ENCODE results near the gene ARHGAP28. TPM values are rescaled to one million over a fixed set of nuclear protein-coding genes. Genes with fewer than 3 reads are reported as not detected.

ARHGAP28 gene
- polyA plus RNA-seq, 3 donors: not detected

DNA sequence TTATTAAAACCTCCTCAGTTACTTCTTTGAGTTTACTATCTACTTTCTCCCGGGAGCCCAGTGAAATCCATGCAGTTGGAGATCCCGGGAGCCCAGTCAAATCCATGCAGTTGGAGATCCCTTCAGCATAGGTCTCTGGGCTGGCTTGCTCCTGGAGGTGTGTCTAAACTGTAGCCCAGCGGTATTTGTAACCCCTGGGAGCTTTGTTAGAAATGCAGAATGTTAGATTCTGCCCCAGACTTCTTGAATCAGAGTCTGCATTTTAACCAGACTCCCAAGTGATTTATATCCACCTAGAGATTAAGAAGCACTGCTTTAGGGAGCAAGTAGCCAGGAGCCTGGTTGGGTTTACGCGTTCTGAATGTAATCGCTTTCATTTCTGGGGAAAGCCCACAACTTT lies 54.5 kb downstream of the ARHGAP28 start:
- Mint-ChIP-seq H3K27ac (no peak overlapping the region), H3K9me3 (peaks cover 2 to 13% (median 6%) of the 10 kb centered on the region in 7 donors), H3K36me3 (no peaks in the 10 kb centered on the region), H3K4me3 (no peak overlapping the region), H3K27me3 (ENCODE audit: low read depth in 3 of 3) (peaks cover 0 to 3% (median 1%) of the 10 kb centered on the region in 3 donors), H3K4me1 (no peaks in the 10 kb centered on the region)
- peaks cover 0 to 3% of the 10 kb centered on the region in 2 donors for H3K9me3 ChIP-seq (replicated peaks in 1 of 2; ENCODE audit: control insufficient read depth in 1 of 2, insufficient read depth in 1 of 2, low read length in 2 of 2)
- no peak overlapping the region for H3K27ac ChIP-seq (ENCODE audit: low read depth in 1 of 2, low read length in 2 of 2)
- 82% methylated on average over 5 of the region's 6 CpGs for WGBS (ENCODE audit: insufficient coverage)
- TF ChIP-seq, protein P1, sequence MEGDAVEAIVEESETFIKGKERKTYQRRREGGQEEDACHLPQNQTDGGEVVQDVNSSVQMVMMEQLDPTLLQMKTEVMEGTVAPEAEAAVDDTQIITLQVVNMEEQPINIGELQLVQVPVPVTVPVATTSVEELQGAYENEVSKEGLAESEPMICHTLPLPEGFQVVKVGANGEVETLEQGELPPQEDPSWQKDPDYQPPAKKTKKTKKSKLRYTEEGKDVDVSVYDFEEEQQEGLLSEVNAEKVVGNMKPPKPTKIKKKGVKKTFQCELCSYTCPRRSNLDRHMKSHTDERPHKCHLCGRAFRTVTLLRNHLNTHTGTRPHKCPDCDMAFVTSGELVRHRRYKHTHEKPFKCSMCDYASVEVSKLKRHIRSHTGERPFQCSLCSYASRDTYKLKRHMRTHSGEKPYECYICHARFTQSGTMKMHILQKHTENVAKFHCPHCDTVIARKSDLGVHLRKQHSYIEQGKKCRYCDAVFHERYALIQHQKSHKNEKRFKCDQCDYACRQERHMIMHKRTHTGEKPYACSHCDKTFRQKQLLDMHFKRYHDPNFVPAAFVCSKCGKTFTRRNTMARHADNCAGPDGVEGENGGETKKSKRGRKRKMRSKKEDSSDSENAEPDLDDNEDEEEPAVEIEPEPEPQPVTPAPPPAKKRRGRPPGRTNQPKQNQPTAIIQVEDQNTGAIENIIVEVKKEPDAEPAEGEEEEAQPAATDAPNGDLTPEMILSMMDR (IDR thresholded peaks at IDR 0.05): no peak
- H3K4me3 ChIP-seq (replicated peaks in 1 of 3; ENCODE audit: low read depth in 2 of 3, low read length in 3 of 3): no peak overlapping the region
- no peaks in the 10 kb centered on the region for H3K4me1 ChIP-seq (ENCODE audit: control insufficient read depth in 1 of 2, insufficient read depth in 2 of 2, low read length in 2 of 2)
- no peak overlapping the region for H3K9ac ChIP-seq (ENCODE audit: insufficient read depth, low read length, poor library complexity, severe bottlenecking)
- intact Hi-C loops (cut with micrococcal nuclease): no loop called here
- no peak for DNase-seq
- no peaks in the 10 kb centered on the region for H3K27me3 ChIP-seq (ENCODE audit: control insufficient read depth in 2 of 2, insufficient read depth in 2 of 2, low read length in 2 of 2)
- H4K20me1 ChIP-seq (ENCODE audit: insufficient read depth, low read length): no peaks in the 10 kb centered on the region
- no peaks in the 10 kb centered on the region for H3K36me3 ChIP-seq (replicated peaks in 1 of 2; ENCODE audit: control insufficient read depth in 1 of 2, insufficient read depth in 2 of 2, low read length in 2 of 2)
- no peaks in the 10 kb centered on the region for H3K79me2 ChIP-seq (ENCODE audit: insufficient read depth, low read length)
- no peak overlapping the region for H2AFZ ChIP-seq (ENCODE audit: insufficient read depth, low read depth, low read length, poor library complexity, severe bottlenecking)
- no peak overlapping the region for H3K4me2 ChIP-seq (replicated peaks; ENCODE audit: extremely low read depth, low read length, poor library complexity, severe bottlenecking)

DNA sequence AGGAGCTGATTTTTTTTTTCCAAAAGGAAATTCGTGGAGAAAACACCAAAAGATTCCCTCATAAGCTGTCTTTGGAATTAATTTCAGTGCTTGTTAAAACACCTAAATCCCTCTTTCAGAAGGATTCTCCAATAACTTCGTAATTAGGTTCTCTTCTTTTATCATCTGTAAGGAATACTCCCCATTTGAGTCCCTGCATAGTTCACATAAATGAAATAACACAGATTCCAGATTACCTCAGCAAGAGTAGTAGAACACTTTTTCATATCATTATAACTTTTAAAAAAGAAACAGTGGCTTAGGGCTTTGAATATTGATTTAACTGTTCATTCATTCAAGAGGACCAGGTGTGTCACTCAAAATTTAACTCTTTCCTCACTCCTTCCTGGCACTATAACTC lies 55.5 kb downstream of the ARHGAP28 start:
- Mint-ChIP-seq H3K4me1 (no peaks in the 10 kb centered on the region), H3K4me3 (no peak overlapping the region), H3K36me3 (no peaks in the 10 kb centered on the region), H3K27ac (no peak overlapping the region), H3K9me3 (peaks cover 2 to 13% (median 7%) of the 10 kb centered on the region in 7 donors), H3K27me3 (ENCODE audit: low read depth in 3 of 3) (peaks cover 0 to 3% (median 1%) of the 10 kb centered on the region in 3 donors)
- no peaks in the 10 kb centered on the region for H3K27me3 ChIP-seq (ENCODE audit: control insufficient read depth in 2 of 2, insufficient read depth in 2 of 2, low read length in 2 of 2)
- WGBS (ENCODE audit: insufficient coverage): no CpG with 5 or more reads among the region's 2 CpGs
- H3K9ac ChIP-seq (ENCODE audit: insufficient read depth, low read length, poor library complexity, severe bottlenecking): no peak overlapping the region
- no peaks in the 10 kb centered on the region for H3K4me1 ChIP-seq (ENCODE audit: control insufficient read depth in 1 of 2, insufficient read depth in 2 of 2, low read length in 2 of 2)
- intact Hi-C loops (cut with micrococcal nuclease): no loop called here
- DNase-seq: no peak
- H3K27ac ChIP-seq (ENCODE audit: low read depth in 1 of 2, low read length in 2 of 2): no peak overlapping the region
- H3K9me3 ChIP-seq (replicated peaks in 1 of 2; ENCODE audit: control insufficient read depth in 1 of 2, insufficient read depth in 1 of 2, low read length in 2 of 2): peaks cover 0 to 3% of the 10 kb centered on the region in 2 donors
- no peak overlapping the region for H3K4me2 ChIP-seq (replicated peaks; ENCODE audit: extremely low read depth, low read length, poor library complexity, severe bottlenecking)
- no peaks in the 10 kb centered on the region for H4K20me1 ChIP-seq (ENCODE audit: insufficient read depth, low read length)
- H3K36me3 ChIP-seq (replicated peaks in 1 of 2; ENCODE audit: control insufficient read depth in 1 of 2, insufficient read depth in 2 of 2, low read length in 2 of 2): no peaks in the 10 kb centered on the region
- no peak overlapping the region for H3K4me3 ChIP-seq (replicated peaks in 1 of 3; ENCODE audit: low read depth in 2 of 3, low read length in 3 of 3)
- TF ChIP-seq, protein P1 (IDR thresholded peaks at IDR 0.05): no peak
- H2AFZ ChIP-seq (ENCODE audit: insufficient read depth, low read depth, low read length, poor library complexity, severe bottlenecking): no peak overlapping the region
- H3K79me2 ChIP-seq (ENCODE audit: insufficient read depth, low read length): no peaks in the 10 kb centered on the region
